Measurements from ENCODE around the gene NR1D1. TPM values are rescaled to one million over a fixed set of nuclear protein-coding genes. Genes with fewer than 3 reads are reported as not detected.

Gene NR1D1
- total RNA-seq, 2 donors from 2014 or later, result 3.0 to 4.4 TPM

GRCh38 chr17:40121181-40122135 is 21.1 kb upstream of the NR1D1 start, which contains the start of gene MSL1:
Gene MSL1, plus strand, starts transcription at chr17:40121971. Its CDS starts 642 bp downstream, at chr17:40122613.
- TF ChIP-seq CTCF (conservative IDR thresholded peaks at IDR 0.05), result no peak
- Histone ChIP-seq H3K9me3 (ENCODE audit: control insufficient read depth, low read length) (no peaks in the 10 kb centered on the region), H3K36me3 (ENCODE audit: control insufficient read depth, insufficient read depth, low read length) (peaks cover 10% of the 10 kb centered on the region), H3K4me3 (ENCODE audit: low read length) (peak within 1 kb of the TSS; percentile 92), H3K9ac (ENCODE audit: extremely low read depth, low read length, poor library complexity, severe bottlenecking) (peak within 1 kb of the TSS; percentile 66), H3K27me3 (ENCODE audit: control insufficient read depth, insufficient read depth, low read length, poor library complexity, severe bottlenecking) (peaks cover 41% of the 10 kb centered on the region), H3K27ac (ENCODE audit: low read depth, low read length) (peak within 1 kb of the TSS; percentile 89), H3K4me1 (ENCODE audit: control insufficient read depth, insufficient read depth, low read length) (no peaks in the 10 kb centered on the region)
- Mint-ChIP-seq H3K4me3 (peak within 1 kb of the TSS; percentile 93), H3K27me3 (ENCODE audit: insufficient read depth) (peaks cover 46% of the 10 kb centered on the region), H3K4me1 (peaks cover 7% of the 10 kb centered on the region), H3K9me3 (no peaks in the 10 kb centered on the region), H3K36me3 (ENCODE audit: low read depth) (peaks cover 15% of the 10 kb centered on the region), H3K27ac (peak within 1 kb of the TSS; percentile 79)
- WGBS, 2 experiments (ENCODE audit: insufficient coverage in 1 of 2, insufficient read length in 1 of 2), result 1 to 20% methylated on average over 2 to 68 of the region's 82 CpGs
- peak; percentile 95 for DNase-seq

- Histone ChIP-seq H3K4me1 (ENCODE audit: control insufficient read depth, insufficient read depth, low read length) (peaks cover 9% of the 10 kb centered on the region), H3K9ac (ENCODE audit: extremely low read depth, low read length, poor library complexity, severe bottlenecking) (no peak overlapping the region), H3K4me3 (ENCODE audit: low read length) (no peak overlapping the region), H3K9me3 (ENCODE audit: control insufficient read depth, low read length) (no peaks in the 10 kb centered on the region), H3K36me3 (ENCODE audit: control insufficient read depth, insufficient read depth, low read length) (no peaks in the 10 kb centered on the region), H3K27ac (ENCODE audit: low read depth, low read length) (no peak overlapping the region), H3K27me3 (ENCODE audit: control insufficient read depth, insufficient read depth, low read length, poor library complexity, severe bottlenecking) (peaks cover 76% of the 10 kb centered on the region)
- no peak for DNase-seq
- Mint-ChIP-seq H3K27ac (no peak overlapping the region), H3K36me3 (ENCODE audit: low read depth) (no peaks in the 10 kb centered on the region), H3K4me1 (peaks cover 39% of the 10 kb centered on the region), H3K4me3 (no peak overlapping the region), H3K27me3 (ENCODE audit: insufficient read depth) (peaks cover 94% of the 10 kb centered on the region), H3K9me3 (no peaks in the 10 kb centered on the region)
- TF ChIP-seq CTCF (conservative IDR thresholded peaks at IDR 0.05), result no peak
- WGBS, 2 experiments (ENCODE audit: insufficient coverage in 1 of 2, insufficient read length in 1 of 2), result 71 to 84% methylated on average over 1 to 2 of the region's 2 CpGs
These were observed 14.7 kb upstream of the NR1D1 start for GRCh38 chr17:40115101-40115436.

GRCh38 chr17:40113907-40114245 is 13.5 kb upstream of the NR1D1 start:
- H3K4me1 ChIP-seq (ENCODE audit: control insufficient read depth, insufficient read depth, low read length), result peaks cover 9% of the 10 kb centered on the region
- H3K36me3 ChIP-seq (ENCODE audit: control insufficient read depth, insufficient read depth, low read length), result no peaks in the 10 kb centered on the region
- peak overlapping the region; percentile 42 for H3K27ac ChIP-seq (ENCODE audit: low read depth, low read length)
- no peak for DNase-seq
- TF ChIP-seq CTCF (conservative IDR thresholded peaks at IDR 0.05), result no peak
- no peaks in the 10 kb centered on the region for H3K36me3 Mint-ChIP-seq (ENCODE audit: low read depth)
- peak overlapping the region; percentile 70 for H3K4me3 ChIP-seq (ENCODE audit: low read length)
- H3K9ac ChIP-seq (ENCODE audit: extremely low read depth, low read length, poor library complexity, severe bottlenecking), result peak overlapping the region; percentile 43
- WGBS, 2 experiments (ENCODE audit: insufficient coverage in 1 of 2, insufficient read length in 1 of 2), result 50 to 59% methylated on average over 4 to 5 of the region's 5 CpGs
- peaks cover 43% of the 10 kb centered on the region for H3K4me1 Mint-ChIP-seq
- H3K27me3 Mint-ChIP-seq (ENCODE audit: insufficient read depth), result peaks cover 92% of the 10 kb centered on the region
- H3K9me3 Mint-ChIP-seq, result no peaks in the 10 kb centered on the region
- H3K27me3 ChIP-seq (ENCODE audit: control insufficient read depth, insufficient read depth, low read length, poor library complexity, severe bottlenecking), result peaks cover 64% of the 10 kb centered on the region
- H3K27ac Mint-ChIP-seq, result peak overlapping the region; percentile 97
- H3K4me3 Mint-ChIP-seq, result peak overlapping the region; percentile 58
- H3K9me3 ChIP-seq (ENCODE audit: control insufficient read depth, low read length), result no peaks in the 10 kb centered on the region

All from endodermal cell (in vitro differentiated cells).